Neural progenitor cell (in vitro differentiated cells): ENCODE measurements around the gene MAP3K19. TPM values are rescaled to one million over a fixed set of nuclear protein-coding genes. Genes with fewer than 3 reads are reported as not detected.

Experiments
- DNase-seq: peaks from one replicate; pipeline ENCODE4 v3.0.0-alpha.2; 2016; ENCODE audit warnings: low spot score
- H2AFZ ChIP-seq: fragments of 200-600 bp; sonication (generic); replicated peaks from 2 replicates; pipeline ENCODE4 v1.6.1; 2016; ENCODE audit warnings: antibody characterized with exemption
- H3F3A ChIP-seq: fragments of 200-600 bp; sonication (generic); 2 replicates; pipeline ENCODE4 v1.6.1; 2016; ENCODE audit warnings: antibody characterized with exemption, low read depth
- H3K27ac ChIP-seq: fragments of 200-600 bp; sonication (generic); 2 replicates; pipeline ENCODE4 v1.5.1; 2016; ENCODE audit warnings: mild to moderate bottlenecking
- H3K27me3 ChIP-seq: fragments of 200-600 bp; sonication (generic); 2 replicates; pipeline ENCODE4 v1.6.1; 2016; ENCODE audit warnings: mild to moderate bottlenecking, moderate library complexity
- H3K36me3 ChIP-seq: fragments of 200-600 bp; sonication (generic); 2 replicates; pipeline ENCODE4 v1.5.1; 2016
- H3K4me1 ChIP-seq: fragments of 200-600 bp; sonication (generic); 2 replicates; pipeline ENCODE4 v1.6.1; 2016; ENCODE audit warnings: mixed run types
- H3K4me2 ChIP-seq: fragments of 200-600 bp; sonication (generic); 2 replicates; pipeline ENCODE4 v1.6.1; 2016
- H3K4me3 ChIP-seq: fragments of 200-600 bp; sonication (generic); 2 replicates; pipeline ENCODE4 v1.5.1; 2016
- H3K79me2 ChIP-seq: fragments of 200-600 bp; sonication (generic); 2 replicates; pipeline ENCODE4 v1.6.1; 2016; ENCODE audit warnings: low read depth
- H3K9ac ChIP-seq: fragments of 200-600 bp; sonication (generic); 2 replicates; pipeline ENCODE4 v1.6.1; 2016
- H3K9me3 ChIP-seq: fragments of 200-600 bp; sonication (generic); 2 replicates; pipeline ENCODE4 v1.5.1; 2016; ENCODE audit warnings: low read depth
- H4K20me1 ChIP-seq: fragments of 200-600 bp; sonication (generic); 2 replicates; pipeline ENCODE4 v1.6.1; 2016; ENCODE audit warnings: low read depth
- H3K27ac Mint-ChIP-seq: 3 replicates; pipeline ENCODE4 v1.8.0; 2021; ENCODE audit warnings: mixed read lengths
- H3K27me3 Mint-ChIP-seq: 2 replicates; pipeline ENCODE4 v1.8.0; 2022; ENCODE audit warnings: low read depth, mild to moderate bottlenecking, inconsistent platforms, moderate library complexity, mixed read lengths; ENCODE audit not compliant: insufficient read depth
- H3K36me3 Mint-ChIP-seq: 3 replicates; pipeline ENCODE4 v1.8.0; 2021; ENCODE audit warnings: mixed read lengths
- H3K4me1 Mint-ChIP-seq: 3 replicates; pipeline ENCODE4 v1.8.0; 2021; ENCODE audit warnings: mixed read lengths
- H3K4me3 Mint-ChIP-seq: 3 replicates; pipeline ENCODE4 v1.8.0; 2021; ENCODE audit warnings: mild to moderate bottlenecking, moderate library complexity, mixed read lengths
- H3K9me3 Mint-ChIP-seq: 3 replicates; pipeline ENCODE4 v1.8.0; 2020; ENCODE audit warnings: mixed read lengths
- CTCF ChIP-seq: fragments of 200-600 bp; sonication (generic); IDR thresholded peaks from 2 replicates; pipeline ENCODE4 v1.5.1; 2017; ENCODE audit warnings: antibody characterized with exemption, mild to moderate bottlenecking
- EZH2 ChIP-seq: fragments of 200-600 bp; sonication (generic); IDR thresholded peaks from 2 replicates; pipeline ENCODE4 v1.6.1; 2017; ENCODE audit warnings: antibody characterized with exemption, mild to moderate bottlenecking, moderate library complexity
- EZH2phosphoT487 ChIP-seq: fragments of 200-600 bp; sonication (generic); IDR thresholded peaks from 2 replicates; pipeline ENCODE4 v1.6.1; 2017; ENCODE audit warnings: antibody characterized with exemption
- total RNA-seq: library from RNA; depleted of rRNA; stranded (reverse); fragments of >200 nt; gene quantifications from 2 replicates; pipeline ENCODE4 v1.2.3, GENCODE V29; 2015; ENCODE audit warnings: low replicate concordance

MAP3K19 gene
- total RNA-seq, 1 donor from 2014 or later: not detected

- no peak overlapping the region for H3K4me3 Mint-ChIP-seq
- Histone ChIP-seq H3K9ac (no peak overlapping the region), H3K4me1 (no peaks in the 10 kb centered on the region), H4K20me1 (no peaks in the 10 kb centered on the region), H3F3A (no peaks in the 10 kb centered on the region), H3K4me3 (no peak overlapping the region), H3K9me3 (no peaks in the 10 kb centered on the region), H2AFZ (no peak overlapping the region), H3K27ac (no peak overlapping the region), H3K4me2 (no peak overlapping the region), H3K79me2 (no peaks in the 10 kb centered on the region), H3K27me3 (no peaks in the 10 kb centered on the region), H3K36me3 (no peaks in the 10 kb centered on the region)
- TF ChIP-seq EZH2 (no peak), EZH2phosphoT487 (no peak)
- H3K4me1 Mint-ChIP-seq: peaks cover under 1% of the 10 kb centered on the region
- no peaks in the 10 kb centered on the region for H3K27me3 Mint-ChIP-seq
- H3K36me3 Mint-ChIP-seq: no peaks in the 10 kb centered on the region
- no peak overlapping the region for H3K27ac Mint-ChIP-seq
- H3K9me3 Mint-ChIP-seq: peaks cover 3% of the 10 kb centered on the region
- no peak for DNase-seq
Measured at GRCh38 chr2:135011633-135012032, 35.6 kb downstream of the MAP3K19 start.

GRCh38 chr2:135010200-135010942 lies 36.9 kb downstream of the MAP3K19 start:
- Histone ChIP-seq H2AFZ (no peak overlapping the region), H3K4me2 (no peak overlapping the region), H3K9ac (no peak overlapping the region), H3K79me2 (no peaks in the 10 kb centered on the region), H4K20me1 (peaks cover 2% of the 10 kb centered on the region), H3F3A (peaks cover 6% of the 10 kb centered on the region), H3K27ac (no peak overlapping the region), H3K4me1 (peaks cover 9% of the 10 kb centered on the region), H3K36me3 (no peaks in the 10 kb centered on the region), H3K9me3 (no peaks in the 10 kb centered on the region), H3K4me3 (no peak overlapping the region), H3K27me3 (peaks cover 2% of the 10 kb centered on the region)
- Mint-ChIP-seq H3K4me1 (peaks cover 13% of the 10 kb centered on the region), H3K27ac (no peak overlapping the region), H3K36me3 (no peaks in the 10 kb centered on the region), H3K4me3 (no peak overlapping the region), H3K9me3 (no peaks in the 10 kb centered on the region), H3K27me3 (no peaks in the 10 kb centered on the region)
- TF ChIP-seq CTCF (no peak), EZH2 (no peak), EZH2phosphoT487 (no peak)
- DNase-seq: no peak

- no peaks in the 10 kb centered on the region for H3K79me2 ChIP-seq
- peaks cover 5% of the 10 kb centered on the region for H4K20me1 ChIP-seq
- H3K4me1 ChIP-seq: peaks cover 12% of the 10 kb centered on the region
- no peak overlapping the region for H3K4me3 ChIP-seq
- peaks cover 21% of the 10 kb centered on the region for H3K4me1 Mint-ChIP-seq
- H3K9me3 Mint-ChIP-seq: no peaks in the 10 kb centered on the region
- no peak overlapping the region for H3K9ac ChIP-seq
- no peaks in the 10 kb centered on the region for H3K9me3 ChIP-seq
- H3K36me3 Mint-ChIP-seq: no peaks in the 10 kb centered on the region
- no peaks in the 10 kb centered on the region for H3K36me3 ChIP-seq
- no peak for TF ChIP-seq EZH2phosphoT487
- no peak for TF ChIP-seq EZH2
- no peak for TF ChIP-seq CTCF
- no peak for DNase-seq
- H3K27ac ChIP-seq: no peak overlapping the region
- H3K27me3 Mint-ChIP-seq: no peaks in the 10 kb centered on the region
- H2AFZ ChIP-seq: no peak overlapping the region
- H3K4me3 Mint-ChIP-seq: no peak overlapping the region
- no peak overlapping the region for H3K4me2 ChIP-seq
- H3F3A ChIP-seq: peaks cover 13% of the 10 kb centered on the region
- H3K27ac Mint-ChIP-seq: no peak overlapping the region
- H3K27me3 ChIP-seq: peaks cover 12% of the 10 kb centered on the region
Measured at GRCh38 chr2:135009339-135009738, 37.9 kb downstream of the MAP3K19 start.

DNA sequence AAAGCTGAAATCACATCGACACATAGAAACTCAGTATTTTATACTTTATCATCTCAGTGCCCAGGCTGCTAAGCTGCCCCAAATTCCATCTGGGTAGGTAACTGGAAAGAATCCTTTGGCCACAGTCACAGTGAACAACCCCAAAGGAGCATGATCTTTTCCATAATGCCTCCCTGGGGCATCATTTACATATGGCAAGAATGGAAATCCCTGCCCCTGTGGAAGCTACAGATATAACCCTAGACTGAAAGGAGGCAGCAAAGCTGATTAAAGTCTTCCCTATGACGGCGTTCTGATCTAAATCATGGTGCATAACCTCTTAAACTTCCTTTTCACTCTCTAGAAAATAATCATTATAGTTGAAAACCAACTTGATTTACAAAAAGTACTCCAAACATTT lies 41.5 kb downstream of the MAP3K19 start:
- Histone ChIP-seq H3F3A (peaks cover 13% of the 10 kb centered on the region), H3K36me3 (no peaks in the 10 kb centered on the region), H3K9me3 (no peaks in the 10 kb centered on the region), H3K79me2 (no peaks in the 10 kb centered on the region), H3K4me1 (peaks cover 12% of the 10 kb centered on the region), H4K20me1 (peaks cover 5% of the 10 kb centered on the region), H3K4me2 (peak overlapping the region; percentile 58), H3K4me3 (no peak overlapping the region), H3K27ac (no peak overlapping the region), H2AFZ (no peak overlapping the region), H3K9ac (no peak overlapping the region), H3K27me3 (peaks cover 12% of the 10 kb centered on the region)
- peaks cover 24% of the 10 kb centered on the region for H3K4me1 Mint-ChIP-seq
- H3K27ac Mint-ChIP-seq: peak overlapping the region; percentile 43
- TF ChIP-seq CTCF (no peak), EZH2phosphoT487 (peak; percentile 57), EZH2 (no peak)
- H3K9me3 Mint-ChIP-seq: no peaks in the 10 kb centered on the region
- peak overlapping the region; percentile 35 for H3K4me3 Mint-ChIP-seq
- peaks cover 3% of the 10 kb centered on the region for H3K27me3 Mint-ChIP-seq
- H3K36me3 Mint-ChIP-seq: no peaks in the 10 kb centered on the region
- peak; percentile 74 for DNase-seq
